ENCODE measurements around the gene TTC39A.
"Not testable (repeated sequence)": the region's sequence is repeated elsewhere in the genome, so short reads cannot be mapped to it uniquely, and the experiment has no call there.

The TTC39A gene

GRCh38 chr1:51336004-51336403, 5.6 kb upstream of the TTC39A start:
- DNase-seq, result no peak

- DNase-seq, result no peak
Measured at GRCh38 chr1:51331206-51332100, 1.1 kb upstream of the TTC39A start.

GRCh38 chr1:51329443-51330325, 678 bp downstream of the TTC39A start:
- DNase-seq, result no peak

GRCh38 chr1:51328926-51329325, 1.4 kb downstream of the TTC39A start:
- no peak for DNase-seq

- DNase-seq, result no peak
Measured at GRCh38 chr1:51328279-51328678, 2.1 kb downstream of the TTC39A start.

- no peak for DNase-seq
Measured at GRCh38 chr1:51327386-51327785, 3.0 kb downstream of the TTC39A start.

- DNase-seq, result no peak
Measured at GRCh38 chr1:51326839-51327238, 3.5 kb downstream of the TTC39A start.

- no peak for DNase-seq
Measured at GRCh38 chr1:51325878-51326755, 4.2 kb downstream of the TTC39A start.

- no peak for DNase-seq
Measured at GRCh38 chr1:51325391-51325790, 5.0 kb downstream of the TTC39A start.

- not testable (repeated sequence) for DNase-seq
Measured at GRCh38 chr1:51325011-51325385, 5.4 kb downstream of the TTC39A start.

GRCh38 chr1:51324251-51325010, 5.9 kb downstream of the TTC39A start:
- DNase-seq, result no peak

- no peak for DNase-seq
Measured at GRCh38 chr1:51323778-51324177, 6.6 kb downstream of the TTC39A start.

- DNase-seq, result no peak
Measured at GRCh38 chr1:51322417-51323101, 7.8 kb downstream of the TTC39A start.

- DNase-seq, result no peak
Measured at GRCh38 chr1:51321924-51322280, 8.5 kb downstream of the TTC39A start.

- DNase-seq, result no peak
Measured at GRCh38 chr1:51320967-51321923, 9.1 kb downstream of the TTC39A start.

GRCh38 chr1:51317798-51318197, 12.6 kb downstream of the TTC39A start:
- no peak for DNase-seq

GRCh38 chr1:51316846-51317120, 13.6 kb downstream of the TTC39A start:
- no peak for DNase-seq

- no peak for DNase-seq
Measured at GRCh38 chr1:51316113-51316845, 14.1 kb downstream of the TTC39A start.

GRCh38 chr1:51314974-51315373, 15.4 kb downstream of the TTC39A start:
- no peak for DNase-seq
